ENCODE results near the gene SMCO1. TPM values are rescaled to one million over a fixed set of nuclear protein-coding genes. Genes with fewer than 3 reads are reported as not detected.

SMCO1 gene, protein sequence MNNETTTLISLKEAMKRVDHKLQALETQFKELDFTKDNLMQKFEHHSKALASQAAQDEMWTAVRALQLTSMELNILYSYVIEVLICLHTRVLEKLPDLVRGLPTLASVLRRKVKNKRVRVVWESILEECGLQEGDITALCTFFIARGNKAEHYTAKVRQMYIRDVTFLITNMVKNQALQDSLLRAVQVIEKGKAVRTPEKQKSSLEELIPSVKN
- total RNA-seq (not detected), polyA plus RNA-seq (not detected)
- long read RNA-seq, donor 1, result 0 reads
- long read RNA-seq, donor 2, result 0 reads
- long read RNA-seq, donor 3, result 0 reads

DNA sequence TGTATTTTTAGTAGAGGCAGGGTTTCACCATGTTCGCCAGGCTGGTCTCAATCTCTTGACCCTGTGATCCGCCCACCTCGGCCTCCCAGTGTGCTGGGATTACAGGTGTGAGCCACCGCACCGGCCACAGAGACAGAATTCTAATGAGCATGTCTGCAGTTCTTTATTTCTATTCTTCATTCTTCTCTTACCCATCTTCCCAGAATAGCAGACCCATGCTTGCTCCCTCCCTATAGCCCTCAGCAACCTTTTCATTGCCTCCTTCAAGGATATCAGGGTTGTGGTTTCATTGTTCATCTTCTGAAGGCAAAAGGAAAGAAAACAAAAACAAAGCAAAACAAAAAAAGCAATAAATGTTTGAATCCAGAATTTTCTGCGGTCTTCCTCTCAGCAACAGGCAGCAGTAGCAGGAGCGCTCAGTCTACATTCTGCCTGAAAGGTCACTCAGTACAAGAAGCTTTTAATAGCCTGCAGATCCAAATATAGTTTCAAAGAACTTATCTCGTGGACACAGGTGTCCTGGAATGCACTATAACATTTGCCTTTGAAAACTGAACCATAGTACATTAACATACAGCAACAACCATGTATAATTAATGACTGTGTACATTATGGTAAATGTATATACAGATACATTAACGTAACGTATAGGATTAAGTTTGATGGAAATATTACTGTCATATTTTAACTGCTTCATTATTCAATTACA, at the start of gene SMCO1:
Gene SMCO1, minus strand, starts transcription at position 434 of the 709 bp plus-strand sequence. Its CDS starts 137 bp downstream, at position 297.
- no peaks in the 10 kb centered on the region for H3K27me3 ChIP-seq
- no peaks in the 10 kb centered on the region for H3K4me1 ChIP-seq (ENCODE audit: insufficient read depth)
- WGBS, 3 donors, result 88 to 92% (median 89%) methylated on average over 10 of the region's 10 CpGs
- no peak for TF ChIP-seq EP300 (IDR thresholded peaks at IDR 0.05)
- TF ChIP-seq POLR2A (IDR thresholded peaks at IDR 0.05), result no peak
- TF ChIP-seq, protein P1, sequence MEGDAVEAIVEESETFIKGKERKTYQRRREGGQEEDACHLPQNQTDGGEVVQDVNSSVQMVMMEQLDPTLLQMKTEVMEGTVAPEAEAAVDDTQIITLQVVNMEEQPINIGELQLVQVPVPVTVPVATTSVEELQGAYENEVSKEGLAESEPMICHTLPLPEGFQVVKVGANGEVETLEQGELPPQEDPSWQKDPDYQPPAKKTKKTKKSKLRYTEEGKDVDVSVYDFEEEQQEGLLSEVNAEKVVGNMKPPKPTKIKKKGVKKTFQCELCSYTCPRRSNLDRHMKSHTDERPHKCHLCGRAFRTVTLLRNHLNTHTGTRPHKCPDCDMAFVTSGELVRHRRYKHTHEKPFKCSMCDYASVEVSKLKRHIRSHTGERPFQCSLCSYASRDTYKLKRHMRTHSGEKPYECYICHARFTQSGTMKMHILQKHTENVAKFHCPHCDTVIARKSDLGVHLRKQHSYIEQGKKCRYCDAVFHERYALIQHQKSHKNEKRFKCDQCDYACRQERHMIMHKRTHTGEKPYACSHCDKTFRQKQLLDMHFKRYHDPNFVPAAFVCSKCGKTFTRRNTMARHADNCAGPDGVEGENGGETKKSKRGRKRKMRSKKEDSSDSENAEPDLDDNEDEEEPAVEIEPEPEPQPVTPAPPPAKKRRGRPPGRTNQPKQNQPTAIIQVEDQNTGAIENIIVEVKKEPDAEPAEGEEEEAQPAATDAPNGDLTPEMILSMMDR (IDR thresholded peaks at IDR 0.05), result no peak
- intact Hi-C loops (cut with DNase I), result no loop called here
- no peak within 1 kb of the TSS for H3K27ac ChIP-seq
- peaks cover 9 to 13% of the 10 kb centered on the region in 2 donors for H3K9me3 ChIP-seq
- no peak for DNase-seq
- H3K36me3 ChIP-seq, result no peaks in the 10 kb centered on the region
- H3K4me3 ChIP-seq, result no peak within 1 kb of the TSS

DNA sequence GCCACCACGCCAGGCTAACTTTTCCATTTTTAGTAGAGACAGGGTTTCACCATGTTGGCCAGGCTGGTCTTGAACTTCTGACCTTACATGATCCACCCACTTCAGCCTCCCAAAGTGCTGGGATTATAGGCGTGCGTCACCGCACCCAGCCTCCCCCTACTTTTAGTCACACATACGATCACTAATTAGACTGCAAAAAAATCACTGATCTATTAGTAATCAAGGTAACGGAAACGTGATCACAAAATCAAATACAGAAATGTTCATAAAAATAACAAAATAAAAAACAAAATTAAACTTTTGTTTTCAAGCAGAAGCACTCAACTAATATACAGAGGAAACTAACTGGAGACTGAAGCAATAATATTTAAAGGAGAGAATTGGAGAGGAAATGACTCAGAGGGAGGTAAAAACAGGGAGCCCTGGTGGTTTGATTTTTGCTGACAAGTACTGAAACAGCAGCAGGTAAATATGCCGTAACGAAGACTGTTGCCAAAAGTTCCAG, 48.6 kb upstream of the SMCO1 start:
- intact Hi-C loops (cut with DNase I), result no loop called here
- Histone ChIP-seq H3K4me3 (no peak overlapping the region), H3K36me3 (no peaks in the 10 kb centered on the region), H3K27ac (no peak overlapping the region), H3K27me3 (no peaks in the 10 kb centered on the region), H3K9me3 (no peaks in the 10 kb centered on the region), H3K4me1 (ENCODE audit: insufficient read depth) (peaks cover 2% of the 10 kb centered on the region)
- TF ChIP-seq, protein P1 (IDR thresholded peaks at IDR 0.05), result no peak
- no peak for TF ChIP-seq POLR2A (IDR thresholded peaks at IDR 0.05)
- TF ChIP-seq EP300 (IDR thresholded peaks at IDR 0.05), result no peak
- DNase-seq, result no peak
- 87 to 89% (median 87%) methylated on average over 9 of the region's 9 CpGs for WGBS, 3 donors

DNA sequence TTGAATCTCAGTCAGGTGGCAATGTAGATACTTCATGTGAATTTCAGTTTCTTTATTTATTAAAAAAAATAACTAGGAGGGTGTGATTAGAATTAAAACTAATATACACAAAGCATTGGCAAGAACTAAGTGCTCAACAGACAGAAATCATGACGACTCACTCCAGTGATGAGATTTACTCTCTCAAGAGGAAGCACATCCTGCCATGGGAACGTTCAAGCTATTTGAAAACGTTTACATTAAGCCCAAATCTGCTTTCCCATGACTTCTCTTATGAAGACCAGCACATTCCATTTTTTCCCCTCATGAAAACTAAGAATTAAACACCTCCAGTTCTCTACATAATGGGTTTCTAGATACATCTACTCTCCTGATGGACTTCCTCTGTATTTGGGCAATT, 44.7 kb upstream of the SMCO1 start:
- H3K27me3 ChIP-seq, result no peaks in the 10 kb centered on the region
- no peaks in the 10 kb centered on the region for H3K4me1 ChIP-seq (ENCODE audit: insufficient read depth)
- no peak for DNase-seq
- TF ChIP-seq EP300 (IDR thresholded peaks at IDR 0.05) (no peak), POLR2A (IDR thresholded peaks at IDR 0.05) (no peak)
- TF ChIP-seq, protein P1 (IDR thresholded peaks at IDR 0.05), result no peak
- no peaks in the 10 kb centered on the region for H3K9me3 ChIP-seq
- H3K4me3 ChIP-seq, result no peak overlapping the region
- H3K27ac ChIP-seq, result no peak overlapping the region
- WGBS, 3 donors, result 38 to 53% (median 39%) methylated on average over 3 of the region's 3 CpGs
- intact Hi-C loops (cut with DNase I), result no loop called here
- no peaks in the 10 kb centered on the region for H3K36me3 ChIP-seq

DNA sequence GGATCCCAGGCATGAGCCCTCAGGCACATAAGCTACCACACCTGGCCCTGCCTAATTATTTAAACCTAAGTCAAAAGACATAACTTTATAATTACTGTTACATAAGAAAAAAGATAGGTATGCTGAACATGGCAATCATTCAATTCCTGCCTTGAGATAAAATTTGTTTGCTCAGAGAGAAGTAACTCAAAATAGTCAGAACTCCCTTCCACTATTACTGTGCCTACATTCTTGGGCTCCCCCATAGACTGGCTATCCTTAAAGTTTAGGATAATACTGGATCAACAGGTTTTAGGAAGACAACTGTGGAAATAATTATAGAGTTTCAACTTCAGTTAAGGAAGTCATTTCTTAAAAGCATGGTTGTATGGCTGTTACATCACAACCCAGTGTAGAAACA, 43.3 kb upstream of the SMCO1 start:
- Histone ChIP-seq H3K27ac (no peak overlapping the region), H3K9me3 (no peaks in the 10 kb centered on the region), H3K4me1 (ENCODE audit: insufficient read depth) (no peaks in the 10 kb centered on the region), H3K27me3 (no peaks in the 10 kb centered on the region), H3K4me3 (no peak overlapping the region), H3K36me3 (no peaks in the 10 kb centered on the region)
- DNase-seq, result no peak
- TF ChIP-seq POLR2A (IDR thresholded peaks at IDR 0.05) (no peak), EP300 (IDR thresholded peaks at IDR 0.05) (no peak)
- TF ChIP-seq, protein P1 (IDR thresholded peaks at IDR 0.05), result no peak
- intact Hi-C loops (cut with DNase I), result no loop called here

Measured in ovary (tissue), 10 donors.